Vagina (tissue), 2 donors: ENCODE measurements around the gene SPSB3.

Source experiments
- POLR2AphosphoS5 ChIP-seq, 2 donors: sonication (generic); formaldehyde crosslinking; IDR thresholded peaks; one replicate each; pipeline ENCODE4 v1.9.0; 2017; ENCODE audit warnings: antibody characterized with exemption in 2 of 2, mild to moderate bottlenecking in 2 of 2, low read depth in 1 of 2; ENCODE audit not compliant: insufficient read depth in 1 of 2
- TF ChIP-seq, protein P1 (sequence below), 3 experiments: fragments of 450-650 bp in 2 of 3; fragments of 200-600 bp in 1 of 3; sonication (generic) in 1 of 3; IDR thresholded peaks; one replicate each; pipeline ENCODE4 v1.5.1; 2017 to 2019; ENCODE audit warnings: antibody characterized with exemption in 3 of 3, mild to moderate bottlenecking in 2 of 3, moderate library complexity in 2 of 3

DNA sequence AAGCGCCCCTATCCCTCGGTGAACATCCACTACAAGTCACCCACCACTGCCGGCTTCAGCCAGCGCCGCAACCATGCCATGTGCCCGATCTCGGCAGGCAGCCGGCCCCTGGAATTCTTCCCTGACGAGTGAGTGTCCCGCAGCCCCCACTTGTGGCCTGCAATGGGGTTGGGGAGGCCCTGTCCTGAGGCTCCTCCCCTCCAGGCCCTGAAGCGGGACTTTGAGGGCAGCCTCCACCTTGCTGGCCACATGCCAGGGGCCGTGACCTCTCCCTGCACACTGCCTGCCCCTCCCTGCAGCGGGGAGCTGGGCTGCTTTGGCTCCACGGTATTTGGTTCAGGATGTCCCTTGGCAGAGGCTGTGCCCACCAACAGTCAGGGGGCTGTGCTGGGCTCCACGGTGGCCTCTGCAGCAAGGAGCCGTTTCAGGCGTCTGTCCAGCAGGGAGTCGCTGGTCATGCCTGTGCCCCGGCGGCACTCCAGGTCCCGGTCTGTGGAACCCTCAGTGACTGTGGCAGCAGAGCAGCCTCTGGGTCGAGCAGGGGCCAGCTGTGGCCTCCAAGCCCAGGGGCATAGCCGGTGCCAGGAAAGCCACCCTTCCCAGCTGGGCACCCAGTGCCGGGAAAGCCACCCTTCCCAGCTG, 19.4 kb downstream of the SPSB3 start:
- TF ChIP-seq, protein P1, sequence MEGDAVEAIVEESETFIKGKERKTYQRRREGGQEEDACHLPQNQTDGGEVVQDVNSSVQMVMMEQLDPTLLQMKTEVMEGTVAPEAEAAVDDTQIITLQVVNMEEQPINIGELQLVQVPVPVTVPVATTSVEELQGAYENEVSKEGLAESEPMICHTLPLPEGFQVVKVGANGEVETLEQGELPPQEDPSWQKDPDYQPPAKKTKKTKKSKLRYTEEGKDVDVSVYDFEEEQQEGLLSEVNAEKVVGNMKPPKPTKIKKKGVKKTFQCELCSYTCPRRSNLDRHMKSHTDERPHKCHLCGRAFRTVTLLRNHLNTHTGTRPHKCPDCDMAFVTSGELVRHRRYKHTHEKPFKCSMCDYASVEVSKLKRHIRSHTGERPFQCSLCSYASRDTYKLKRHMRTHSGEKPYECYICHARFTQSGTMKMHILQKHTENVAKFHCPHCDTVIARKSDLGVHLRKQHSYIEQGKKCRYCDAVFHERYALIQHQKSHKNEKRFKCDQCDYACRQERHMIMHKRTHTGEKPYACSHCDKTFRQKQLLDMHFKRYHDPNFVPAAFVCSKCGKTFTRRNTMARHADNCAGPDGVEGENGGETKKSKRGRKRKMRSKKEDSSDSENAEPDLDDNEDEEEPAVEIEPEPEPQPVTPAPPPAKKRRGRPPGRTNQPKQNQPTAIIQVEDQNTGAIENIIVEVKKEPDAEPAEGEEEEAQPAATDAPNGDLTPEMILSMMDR (IDR thresholded peaks at IDR 0.05) = no peak
- TF ChIP-seq POLR2AphosphoS5 (IDR thresholded peaks at IDR 0.05; ENCODE audit: insufficient read depth in 1 of 2, low read depth in 1 of 2) = no peak
